Measurements from ENCODE around the gene FARS2.

FARS2 gene

GRCh38 chr6:5339786-5340185 lies 78.5 kb downstream of the FARS2 start:
- H3K4me3 ChIP-seq (ENCODE audit: low read depth, low read length), result no peak overlapping the region
- no peak overlapping the region for H3K27ac ChIP-seq (ENCODE audit: low read depth, low read length)
- no peak overlapping the region for H3K9ac ChIP-seq (ENCODE audit: low read length)
- no peaks in the 10 kb centered on the region for H3K36me3 ChIP-seq (ENCODE audit: control insufficient read depth, insufficient read depth, low read length)
- no peaks in the 10 kb centered on the region for H3K9me3 ChIP-seq (ENCODE audit: control insufficient read depth, insufficient read depth, low read depth, low read length)
- 0 out of 2 replicates have a peak, but pooled peaks cover 3% of the 10 kb centered on the region for H3K4me1 ChIP-seq (ENCODE audit: control insufficient read depth, insufficient read depth, low read length)
- H3K27me3 ChIP-seq (ENCODE audit: control insufficient read depth, insufficient read depth, low read length), result no peaks in the 10 kb centered on the region

- H3K9me3 ChIP-seq (ENCODE audit: control insufficient read depth, insufficient read depth, low read depth, low read length), result no peaks in the 10 kb centered on the region
- no peak overlapping the region for H3K9ac ChIP-seq (ENCODE audit: low read length)
- no peaks in the 10 kb centered on the region for H3K27me3 ChIP-seq (ENCODE audit: control insufficient read depth, insufficient read depth, low read length)
- H3K4me1 ChIP-seq (ENCODE audit: control insufficient read depth, insufficient read depth, low read length), result 0 out of 2 replicates have a peak, but pooled peaks cover 3% of the 10 kb centered on the region
- no peak overlapping the region for H3K27ac ChIP-seq (ENCODE audit: low read depth, low read length)
- H3K36me3 ChIP-seq (ENCODE audit: control insufficient read depth, insufficient read depth, low read length), result no peaks in the 10 kb centered on the region
- no peak overlapping the region for H3K4me3 ChIP-seq (ENCODE audit: low read depth, low read length)
Measured at GRCh38 chr6:5341845-5342244, 80.5 kb downstream of the FARS2 start.

- Histone ChIP-seq H3K27me3 (ENCODE audit: control insufficient read depth, insufficient read depth, low read length) (no peaks in the 10 kb centered on the region), H3K4me3 (ENCODE audit: low read depth, low read length) (no peak overlapping the region), H3K9me3 (ENCODE audit: control insufficient read depth, insufficient read depth, low read depth, low read length) (no peaks in the 10 kb centered on the region)
Measured at GRCh38 chr6:5343998-5344397, 82.7 kb downstream of the FARS2 start.

GRCh38 chr6:5345324-5345723 lies 84.0 kb downstream of the FARS2 start:
- Histone ChIP-seq H3K4me3 (ENCODE audit: low read depth, low read length) (no peak overlapping the region), H3K4me1 (ENCODE audit: control insufficient read depth, insufficient read depth, low read length) (0 out of 2 replicates have a peak, but pooled peaks cover 3% of the 10 kb centered on the region), H3K36me3 (ENCODE audit: control insufficient read depth, insufficient read depth, low read length) (no peaks in the 10 kb centered on the region), H3K27me3 (ENCODE audit: control insufficient read depth, insufficient read depth, low read length) (no peaks in the 10 kb centered on the region), H3K27ac (ENCODE audit: low read depth, low read length) (no peak overlapping the region), H3K9ac (ENCODE audit: low read length) (no peak overlapping the region), H3K9me3 (ENCODE audit: control insufficient read depth, insufficient read depth, low read depth, low read length) (no peaks in the 10 kb centered on the region)

More at GRCh38 chr6:5343998-5344397, 82.7 kb downstream of the FARS2 start:
- H3K9ac ChIP-seq (ENCODE audit: low read length), result no peak overlapping the region
- H3K4me1 ChIP-seq (ENCODE audit: control insufficient read depth, insufficient read depth, low read length), result 0 out of 2 replicates have a peak, but pooled peaks cover 3% of the 10 kb centered on the region
- no peaks in the 10 kb centered on the region for H3K36me3 ChIP-seq (ENCODE audit: control insufficient read depth, insufficient read depth, low read length)
- no peak overlapping the region for H3K27ac ChIP-seq (ENCODE audit: low read depth, low read length)

- Histone ChIP-seq H3K4me1 (ENCODE audit: control insufficient read depth, insufficient read depth, low read length) (peaks cover 5% of the 10 kb centered on the region; the same call in 1 of the 2 replicates), H3K4me3 (ENCODE audit: low read depth, low read length) (no peak overlapping the region), H3K9me3 (ENCODE audit: control insufficient read depth, insufficient read depth, low read depth, low read length) (no peaks in the 10 kb centered on the region), H3K27me3 (ENCODE audit: control insufficient read depth, insufficient read depth, low read length) (no peaks in the 10 kb centered on the region), H3K36me3 (ENCODE audit: control insufficient read depth, insufficient read depth, low read length) (no peaks in the 10 kb centered on the region), H3K27ac (ENCODE audit: low read depth, low read length) (no peak overlapping the region), H3K9ac (ENCODE audit: low read length) (no peak overlapping the region)
Measured at GRCh38 chr6:5351552-5352210, 90.4 kb downstream of the FARS2 start.

- peaks cover 5% of the 10 kb centered on the region; the same call in 1 of the 2 replicates for H3K4me1 ChIP-seq (ENCODE audit: control insufficient read depth, insufficient read depth, low read length)
- H3K4me3 ChIP-seq (ENCODE audit: low read depth, low read length), result no peak overlapping the region
- no peaks in the 10 kb centered on the region for H3K9me3 ChIP-seq (ENCODE audit: control insufficient read depth, insufficient read depth, low read depth, low read length)
- no peaks in the 10 kb centered on the region for H3K27me3 ChIP-seq (ENCODE audit: control insufficient read depth, insufficient read depth, low read length)
- no peak overlapping the region for H3K9ac ChIP-seq (ENCODE audit: low read length)
- H3K36me3 ChIP-seq (ENCODE audit: control insufficient read depth, insufficient read depth, low read length), result no peaks in the 10 kb centered on the region
- no peak overlapping the region for H3K27ac ChIP-seq (ENCODE audit: low read depth, low read length)
Measured at GRCh38 chr6:5353971-5354370, 92.7 kb downstream of the FARS2 start.

GRCh38 chr6:5357486-5357885 lies 96.2 kb downstream of the FARS2 start:
- H3K27me3 ChIP-seq (ENCODE audit: control insufficient read depth, insufficient read depth, low read length), result no peaks in the 10 kb centered on the region
- no peak overlapping the region for H3K4me3 ChIP-seq (ENCODE audit: low read depth, low read length)
- H3K27ac ChIP-seq (ENCODE audit: low read depth, low read length), result no peak overlapping the region
- no peak overlapping the region for H3K9ac ChIP-seq (ENCODE audit: low read length)
- H3K9me3 ChIP-seq (ENCODE audit: control insufficient read depth, insufficient read depth, low read depth, low read length), result no peaks in the 10 kb centered on the region
- H3K36me3 ChIP-seq (ENCODE audit: control insufficient read depth, insufficient read depth, low read length), result no peaks in the 10 kb centered on the region
- H3K4me1 ChIP-seq (ENCODE audit: control insufficient read depth, insufficient read depth, low read length), result peaks cover under 1% of the 10 kb centered on the region; the same call in 1 of the 2 replicates

- no peak overlapping the region for H3K27ac ChIP-seq (ENCODE audit: low read depth, low read length)
- no peaks in the 10 kb centered on the region for H3K9me3 ChIP-seq (ENCODE audit: control insufficient read depth, insufficient read depth, low read depth, low read length)
- H3K9ac ChIP-seq (ENCODE audit: low read length), result no peak overlapping the region
- H3K4me1 ChIP-seq (ENCODE audit: control insufficient read depth, insufficient read depth, low read length), result no peaks in the 10 kb centered on the region
- no peaks in the 10 kb centered on the region for H3K27me3 ChIP-seq (ENCODE audit: control insufficient read depth, insufficient read depth, low read length)
- no peak overlapping the region for H3K4me3 ChIP-seq (ENCODE audit: low read depth, low read length)
- H3K36me3 ChIP-seq (ENCODE audit: control insufficient read depth, insufficient read depth, low read length), result no peaks in the 10 kb centered on the region
Measured at GRCh38 chr6:5359417-5359816, 98.1 kb downstream of the FARS2 start.

- Histone ChIP-seq H3K27ac (ENCODE audit: low read depth, low read length) (no peak overlapping the region), H3K36me3 (ENCODE audit: control insufficient read depth, insufficient read depth, low read length) (no peaks in the 10 kb centered on the region), H3K27me3 (ENCODE audit: control insufficient read depth, insufficient read depth, low read length) (no peaks in the 10 kb centered on the region), H3K4me3 (ENCODE audit: low read depth, low read length) (no peak overlapping the region), H3K4me1 (ENCODE audit: control insufficient read depth, insufficient read depth, low read length) (no peaks in the 10 kb centered on the region), H3K9ac (ENCODE audit: low read length) (no peak overlapping the region), H3K9me3 (ENCODE audit: control insufficient read depth, insufficient read depth, low read depth, low read length) (no peaks in the 10 kb centered on the region)
Measured at GRCh38 chr6:5361396-5361795, 100.1 kb downstream of the FARS2 start.

GRCh38 chr6:5365436-5366195 lies 104.3 kb downstream of the FARS2 start:
- Histone ChIP-seq H3K4me1 (ENCODE audit: control insufficient read depth, insufficient read depth, low read length) (no peaks in the 10 kb centered on the region), H3K9me3 (ENCODE audit: control insufficient read depth, insufficient read depth, low read depth, low read length) (no peaks in the 10 kb centered on the region), H3K27ac (ENCODE audit: low read depth, low read length) (no peak overlapping the region), H3K9ac (ENCODE audit: low read length) (no peak overlapping the region), H3K4me3 (ENCODE audit: low read depth, low read length) (no peak overlapping the region), H3K27me3 (ENCODE audit: control insufficient read depth, insufficient read depth, low read length) (no peaks in the 10 kb centered on the region), H3K36me3 (ENCODE audit: control insufficient read depth, insufficient read depth, low read length) (no peaks in the 10 kb centered on the region)

GRCh38 chr6:5366941-5367340 lies 105.6 kb downstream of the FARS2 start:
- no peaks in the 10 kb centered on the region for H3K36me3 ChIP-seq (ENCODE audit: control insufficient read depth, insufficient read depth, low read length)
- H3K9ac ChIP-seq (ENCODE audit: low read length), result no peak overlapping the region
- no peak overlapping the region for H3K27ac ChIP-seq (ENCODE audit: low read depth, low read length)
- no peak overlapping the region for H3K4me3 ChIP-seq (ENCODE audit: low read depth, low read length)
- H3K9me3 ChIP-seq (ENCODE audit: control insufficient read depth, insufficient read depth, low read depth, low read length), result no peaks in the 10 kb centered on the region
- H3K27me3 ChIP-seq (ENCODE audit: control insufficient read depth, insufficient read depth, low read length), result no peaks in the 10 kb centered on the region
- no peaks in the 10 kb centered on the region for H3K4me1 ChIP-seq (ENCODE audit: control insufficient read depth, insufficient read depth, low read length)

Measured in HUES6 (cell line).